ENCODE measurements around the gene SEC23A. TPM values are rescaled to one million over a fixed set of nuclear protein-coding genes. Genes with fewer than 3 reads are reported as not detected.

SEC23A gene
- total and polyA plus RNA-seq, 2 of the 13 experiments (the other 11 are each of a cell fraction or from before 2014, with no cell fraction given) = 403 to 887 TPM

GRCh38 chr14:39114073-39114838 lies 11.2 kb upstream of the SEC23A start, which contains the start of gene GEMIN2 (continued):
- TF ChIP-seq HOXA9 (CRISPR knock-in tag; IDR thresholded peaks at IDR 0.05; ENCODE audit: borderline replicate concordance) = no peak
- no peak for TF ChIP-seq SKIL (CRISPR knock-in tag; IDR thresholded peaks at IDR 0.05; ENCODE audit: borderline replicate concordance)
- TF ChIP-seq ZNF557 (CRISPR knock-in tag; IDR thresholded peaks at IDR 0.05) = no peak
- TF ChIP-seq SIX4 (CRISPR knock-in tag; IDR thresholded peaks at IDR 0.05) = no peak; the same call in 1 of the 2 replicates
- peak; percentile 98 for TF ChIP-seq ZNF230 (CRISPR knock-in tag; IDR thresholded peaks at IDR 0.05)
- peak; percentile 91 for TF ChIP-seq YY1 (IDR thresholded peaks at IDR 0.05; ENCODE audit: insufficient read depth, insufficient replicate concordance, low read depth, low read length)
- TF ChIP-seq SCMH1 (CRISPR knock-in tag; IDR thresholded peaks at IDR 0.05; ENCODE audit: borderline replicate concordance) = no peak
- TF ChIP-seq ZNF235 (CRISPR knock-in tag; IDR thresholded peaks at IDR 0.05; ENCODE audit: borderline replicate concordance) = peak; percentile 81; the same call in 1 of the 2 replicates
- TF ChIP-seq SP4 (CRISPR knock-in tag; IDR thresholded peaks at IDR 0.05) = peak; percentile 87; the same call in 1 of the 2 replicates
- TF ChIP-seq ZNF550 (CRISPR knock-in tag; IDR thresholded peaks at IDR 0.05; ENCODE audit: borderline replicate concordance) = peak; percentile 99
- TF ChIP-seq ZNF775 (CRISPR knock-in tag; IDR thresholded peaks at IDR 0.05; ENCODE audit: borderline replicate concordance) = peak; percentile 34; the same call in 1 of the 2 replicates
- peak; percentile 92; the same call in 1 of the 2 replicates for TF ChIP-seq MXD4 (CRISPR knock-in tag; IDR thresholded peaks at IDR 0.05)
- TF ChIP-seq ZNF512 (CRISPR knock-in tag; IDR thresholded peaks at IDR 0.05) = peak; percentile 78
- TF ChIP-seq ZNF343 (CRISPR knock-in tag; IDR thresholded peaks at IDR 0.05) = peak; percentile 94
- TF ChIP-seq HNF4G (IDR thresholded peaks at IDR 0.05; ENCODE audit: borderline replicate concordance, low read depth, low read length) = peak; percentile 54; the same call in 1 of the 2 replicates
- peak; percentile 71; the same call in 1 of the 2 replicates for TF ChIP-seq HNF4G (CRISPR knock-in tag; IDR thresholded peaks at IDR 0.05; ENCODE audit: borderline replicate concordance, low read depth)
- peak; percentile 96 for TF ChIP-seq ZNF891 (CRISPR knock-in tag; IDR thresholded peaks at IDR 0.05)
- TF ChIP-seq ZMYM3 (CRISPR knock-in tag; IDR thresholded peaks at IDR 0.05) = peak; percentile 87
- no peak for TF ChIP-seq MNT (IDR thresholded peaks at IDR 0.05)
- TF ChIP-seq XBP1 (CRISPR knock-in tag; IDR thresholded peaks at IDR 0.05) = no peak; the same call in 1 of the 2 replicates
- TF ChIP-seq ZNF30 (CRISPR knock-in tag; IDR thresholded peaks at IDR 0.05) = peak; percentile 81; the same call in 1 of the 2 replicates
- peak; percentile 95 for TF ChIP-seq ZNF44 (CRISPR knock-in tag; IDR thresholded peaks at IDR 0.05)
- peak; percentile 97 for TF ChIP-seq AHR (CRISPR knock-in tag; IDR thresholded peaks at IDR 0.05)
- peak; percentile 84; the same call in 1 of the 2 replicates for TF ChIP-seq KLF15 (CRISPR knock-in tag; IDR thresholded peaks at IDR 0.05; ENCODE audit: borderline replicate concordance)
- TF ChIP-seq RXRB (CRISPR knock-in tag; IDR thresholded peaks at IDR 0.05; ENCODE audit: borderline replicate concordance) = peak; percentile 75
